DMS53 (cell line): ENCODE data around the gene MCM3.
A peak's percentile ranks its signal among the peaks of the same experiment; 100 is the strongest.

ENCODE experiments used
- DNase-seq: peaks from one replicate; lab custom pipeline; 2025; lab: John Stamatoyannopoulos, UW

MCM3 gene

DNA sequence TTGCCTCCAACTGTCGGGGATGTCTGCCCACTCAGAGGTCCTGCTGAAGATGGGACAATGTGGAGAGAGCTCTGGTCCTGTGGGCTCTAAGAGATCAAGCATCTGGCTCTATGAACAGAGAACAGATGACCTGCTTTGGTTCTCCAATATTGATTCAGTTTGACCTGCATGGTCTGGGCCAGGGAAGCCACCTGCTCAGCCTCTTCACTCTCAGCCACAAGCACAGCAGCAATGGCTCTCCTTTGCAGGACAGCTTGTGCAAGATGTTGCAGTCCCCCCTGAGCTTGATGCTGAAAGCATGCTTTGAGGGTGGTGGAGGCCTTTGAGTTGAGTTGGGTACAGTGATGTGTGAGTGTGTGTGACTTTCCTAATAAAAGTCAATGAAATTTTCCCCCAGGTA, 18.6 kb upstream of the MCM3 start:
- DNase-seq, result peak; percentile 33

DNA sequence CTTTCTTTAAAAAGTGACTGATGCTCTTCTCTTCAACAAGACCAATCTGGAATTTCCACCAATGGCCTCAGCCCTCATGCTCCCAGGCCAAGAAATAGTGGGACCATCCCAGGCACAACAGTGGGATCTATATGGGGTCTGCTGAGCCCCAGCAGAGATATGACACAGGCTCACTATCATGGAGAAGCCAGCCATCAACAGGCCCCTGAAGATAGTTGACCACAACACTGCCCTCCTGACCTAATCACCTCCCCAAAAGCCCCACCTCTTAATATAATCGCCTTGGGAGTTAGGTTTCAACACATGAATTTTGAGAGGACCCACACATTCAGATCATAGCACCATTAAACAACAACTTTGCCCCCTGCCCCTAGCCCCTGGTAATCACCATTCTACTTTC, 16.8 kb upstream of the MCM3 start:
- no peak for DNase-seq

DNA sequence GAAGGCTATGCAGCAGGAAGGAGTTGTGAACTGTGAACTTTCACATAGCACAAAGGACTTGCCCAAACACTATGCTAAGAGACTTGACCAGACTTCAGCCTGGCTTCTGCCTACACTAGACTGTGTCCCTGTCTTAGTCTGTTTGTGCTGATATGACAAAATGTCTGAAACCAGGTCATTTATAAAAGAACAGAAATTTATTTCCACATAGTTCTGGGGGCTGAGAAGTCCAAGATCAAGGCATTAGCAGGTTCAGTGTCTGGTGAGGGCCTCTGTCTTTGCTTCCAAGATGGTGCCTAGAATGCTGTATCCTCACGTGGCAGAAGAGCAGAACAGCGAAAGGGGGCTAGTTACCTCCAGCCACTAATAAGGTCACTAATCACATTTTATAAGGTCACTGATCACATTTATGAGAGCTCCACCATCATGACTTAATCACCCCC, 16.0 kb upstream of the MCM3 start:
- no peak for DNase-seq

DNA sequence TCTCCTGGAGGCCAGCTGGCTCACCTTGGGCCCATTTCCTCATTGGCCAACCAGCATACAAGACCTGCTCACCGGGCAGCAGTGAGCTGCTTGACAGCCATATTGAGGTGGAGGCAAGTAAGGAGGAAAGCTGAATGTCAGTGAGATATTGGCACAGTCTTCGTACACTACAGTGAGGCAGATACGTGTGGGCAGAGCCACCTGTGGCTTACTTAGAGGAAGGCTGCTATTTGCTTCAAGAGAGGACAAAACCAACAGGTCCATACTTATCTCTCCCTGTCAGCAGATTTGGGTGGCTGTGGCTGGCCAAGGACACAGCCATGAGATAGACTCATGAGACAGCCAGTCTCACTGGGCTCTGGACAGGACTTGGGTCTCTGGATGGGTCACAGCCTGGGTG, 15.1 kb upstream of the MCM3 start:
- no peak for DNase-seq

DNA sequence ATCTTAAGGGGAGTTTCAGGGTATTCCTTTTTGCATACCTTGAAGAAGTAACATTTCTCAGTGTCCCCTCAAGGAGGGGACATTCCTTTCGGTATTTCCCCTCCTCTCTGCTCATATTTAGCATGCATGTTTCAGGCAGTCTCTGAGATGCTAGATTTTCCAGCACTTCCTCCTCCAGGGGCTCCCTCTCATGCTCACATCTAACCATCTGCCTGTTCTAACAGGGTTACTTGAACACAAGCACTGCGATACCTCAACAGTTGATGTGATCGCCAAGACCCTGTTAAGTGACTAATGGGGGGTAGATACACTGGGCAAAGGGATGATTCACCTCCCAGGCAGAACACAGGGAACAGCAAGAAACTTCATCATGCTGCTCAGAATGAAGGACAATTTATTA, 12.9 kb upstream of the MCM3 start:
- DNase-seq, result no peak

DNA sequence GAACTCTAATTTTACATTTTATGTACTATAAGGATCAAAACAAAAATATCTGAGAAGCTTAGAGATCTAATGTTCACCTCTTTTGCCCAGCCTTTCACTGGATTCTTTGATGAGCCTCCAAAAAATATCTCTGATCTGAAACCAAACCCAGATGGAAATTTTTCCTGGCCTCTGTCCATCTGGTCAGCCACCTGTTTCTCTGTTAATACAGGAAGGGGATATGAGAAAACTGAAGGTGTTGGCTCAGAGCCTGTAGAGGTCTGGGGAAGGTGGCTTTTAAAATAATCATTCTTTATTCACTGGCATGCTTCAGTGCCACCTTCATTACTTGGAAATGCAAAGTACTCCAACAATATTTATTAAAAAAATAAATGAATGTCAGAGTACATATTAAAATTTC, 8.5 kb upstream of the MCM3 start:
- peak; percentile 34 for DNase-seq

DNA sequence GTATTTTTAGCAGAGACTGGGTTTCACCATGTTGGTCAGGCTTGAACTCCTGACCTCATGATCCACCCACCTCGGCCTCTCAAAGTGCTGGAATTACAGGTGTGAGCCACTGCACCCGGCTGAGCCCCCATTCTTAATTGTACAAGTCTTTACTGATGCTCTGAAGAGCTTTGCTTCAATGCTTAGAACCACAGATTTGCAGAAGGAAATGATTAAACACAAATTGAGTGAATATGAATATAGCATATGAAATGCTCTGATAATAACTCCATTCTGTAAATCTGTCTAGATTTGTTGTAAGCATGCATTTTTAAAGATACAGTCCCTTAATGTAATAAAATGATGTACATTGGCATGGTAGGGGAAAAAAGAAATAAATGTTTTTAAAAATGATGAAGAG, 4.3 kb upstream of the MCM3 start:
- DNase-seq, result no peak

DNA sequence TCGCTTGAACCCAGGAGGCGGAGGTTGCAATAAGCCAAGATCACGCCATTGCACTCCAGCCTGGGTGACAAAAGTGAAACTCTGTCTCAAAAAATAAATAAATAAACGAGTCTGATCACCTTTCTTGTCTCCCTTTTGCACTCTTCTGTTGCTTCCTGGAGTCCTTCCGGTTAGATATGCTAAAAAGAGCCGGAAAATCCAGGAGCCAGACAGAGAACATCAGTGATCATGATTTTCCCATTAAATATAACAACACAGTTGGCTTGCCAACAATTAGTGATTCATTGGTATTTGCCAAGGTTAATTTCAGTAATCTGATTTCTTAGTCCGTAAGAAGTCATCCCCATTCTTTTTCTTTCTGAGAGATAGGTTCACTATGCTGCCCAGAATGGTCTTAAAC, 3.7 kb upstream of the MCM3 start:
- no peak for DNase-seq

DNA sequence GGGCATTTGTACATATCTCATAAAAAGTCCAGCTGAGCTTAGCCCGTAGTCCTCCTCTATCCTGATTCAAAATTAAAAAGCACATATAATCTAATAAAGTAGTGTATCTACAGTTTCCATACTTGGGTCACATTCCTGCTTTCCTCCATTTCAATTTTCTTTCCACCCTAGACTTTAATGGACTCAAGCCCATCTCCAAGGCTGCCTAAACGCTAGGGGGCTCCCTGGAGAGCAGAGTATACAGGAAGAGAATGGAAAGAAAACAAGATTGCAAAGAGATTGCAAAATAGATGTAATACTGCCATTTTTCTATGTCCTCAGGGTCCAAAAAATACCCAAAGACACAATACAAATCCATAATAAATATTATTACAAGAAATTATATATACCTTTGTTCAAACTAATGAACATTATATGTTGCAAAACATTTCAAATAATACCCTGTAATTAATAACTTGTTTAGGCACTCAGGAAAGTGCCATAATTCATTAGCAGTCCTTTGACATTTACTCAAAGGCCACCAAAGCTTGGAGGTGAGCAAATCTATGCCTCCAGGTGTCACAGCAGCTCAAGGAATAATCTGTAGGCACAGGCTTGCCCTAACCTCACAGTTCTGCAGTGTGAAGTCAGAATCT, 2.4 kb upstream of the MCM3 start:
- peak; percentile 90 for DNase-seq

DNA sequence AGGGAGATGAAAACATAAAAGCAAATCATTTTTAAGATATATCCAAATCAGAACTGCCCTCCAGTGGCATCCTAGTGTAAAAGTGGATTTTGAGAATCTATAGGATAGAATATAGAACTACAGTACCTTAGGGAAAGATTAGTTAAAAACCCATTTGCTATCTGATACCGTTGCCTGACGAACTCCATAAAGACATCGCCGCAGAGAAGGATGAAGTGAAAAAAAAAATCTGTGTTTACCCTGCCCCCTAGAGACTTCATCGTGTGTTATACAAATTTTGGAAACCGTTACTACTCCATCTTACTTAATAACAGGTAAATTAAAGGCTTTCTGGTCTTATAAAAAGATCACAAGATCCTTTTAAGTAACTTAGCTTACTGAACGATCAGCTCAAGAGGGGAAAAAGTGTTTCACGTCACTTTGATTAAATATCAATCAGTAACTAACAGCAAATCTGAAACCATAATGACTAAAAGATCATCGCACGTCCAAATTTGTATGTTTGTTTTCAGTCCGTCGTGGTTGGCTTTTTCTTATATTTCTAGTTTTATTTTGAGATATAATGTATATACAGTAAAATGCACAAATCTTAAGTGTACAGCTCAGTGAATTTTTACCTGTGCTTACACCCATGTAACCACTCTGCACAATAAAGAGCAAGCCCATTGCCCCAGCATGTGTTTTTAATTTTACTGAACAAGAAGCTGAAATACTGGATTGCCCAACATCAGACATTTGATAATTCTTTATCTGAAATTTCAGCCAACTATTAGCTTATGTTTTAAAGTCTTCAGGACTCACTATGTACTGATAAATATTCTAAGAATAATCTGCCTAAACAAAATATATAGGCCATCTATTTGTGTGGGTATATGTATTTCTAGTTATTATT, 881 bp upstream of the MCM3 start:
- DNase-seq, result peak; percentile 39

DNA sequence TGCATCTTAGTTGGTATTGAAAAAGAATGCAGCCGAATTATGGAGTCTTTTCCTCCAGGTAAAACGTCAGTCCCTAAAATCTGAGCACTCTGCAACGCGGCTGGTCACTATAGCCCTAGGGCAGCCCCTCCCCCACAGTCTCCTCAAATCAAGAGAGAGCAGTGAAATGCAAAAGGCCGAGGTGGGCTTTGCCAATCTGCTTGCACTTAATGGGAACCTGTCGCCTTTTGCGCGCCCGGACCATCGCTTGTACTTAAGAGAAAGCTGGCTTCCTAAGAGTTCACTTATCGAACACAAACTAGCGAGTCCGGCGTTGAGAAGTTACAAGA, 447 bp downstream of the MCM3 start:
- peak; percentile 78 for DNase-seq

DNA sequence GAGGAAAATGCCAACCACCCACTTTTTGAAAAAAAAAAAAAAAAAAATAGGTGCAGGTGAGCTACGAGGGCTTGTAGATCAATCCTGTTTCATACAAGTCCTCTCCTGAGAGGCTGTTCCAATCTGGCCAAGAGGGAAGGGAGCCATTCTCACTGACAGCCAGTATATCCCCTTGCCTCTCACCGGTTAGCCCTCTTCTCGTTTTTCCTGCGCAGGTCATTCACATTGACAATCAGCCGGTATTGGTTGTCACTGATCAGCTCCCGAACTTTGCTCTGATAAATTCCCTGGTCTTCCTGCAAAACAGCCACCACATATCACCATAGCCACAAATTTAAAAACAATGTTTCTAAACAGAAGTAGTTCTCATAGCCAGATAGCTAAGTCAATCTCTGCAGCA, 1.4 kb downstream of the MCM3 start:
- DNase-seq, result no peak

DNA sequence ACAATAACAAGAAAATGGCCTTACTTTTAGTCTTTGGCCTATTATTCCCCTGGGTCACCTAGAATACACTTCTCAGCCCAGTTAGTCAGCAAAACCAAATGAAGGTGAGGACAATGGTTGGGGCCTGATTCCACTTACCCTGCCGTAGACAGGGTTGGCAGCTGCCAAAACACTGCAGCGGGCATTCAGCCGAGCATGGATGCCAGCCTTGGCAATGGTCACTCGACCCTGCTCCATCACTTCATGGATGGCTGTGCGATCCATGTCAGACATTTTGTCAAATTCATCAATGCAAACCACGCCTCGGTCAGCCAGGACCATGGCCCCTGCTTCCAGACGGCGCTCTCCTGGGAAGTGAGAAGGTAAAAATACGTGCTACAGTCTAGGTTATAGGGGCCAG, 8.4 kb downstream of the MCM3 start:
- DNase-seq, result no peak

DNA sequence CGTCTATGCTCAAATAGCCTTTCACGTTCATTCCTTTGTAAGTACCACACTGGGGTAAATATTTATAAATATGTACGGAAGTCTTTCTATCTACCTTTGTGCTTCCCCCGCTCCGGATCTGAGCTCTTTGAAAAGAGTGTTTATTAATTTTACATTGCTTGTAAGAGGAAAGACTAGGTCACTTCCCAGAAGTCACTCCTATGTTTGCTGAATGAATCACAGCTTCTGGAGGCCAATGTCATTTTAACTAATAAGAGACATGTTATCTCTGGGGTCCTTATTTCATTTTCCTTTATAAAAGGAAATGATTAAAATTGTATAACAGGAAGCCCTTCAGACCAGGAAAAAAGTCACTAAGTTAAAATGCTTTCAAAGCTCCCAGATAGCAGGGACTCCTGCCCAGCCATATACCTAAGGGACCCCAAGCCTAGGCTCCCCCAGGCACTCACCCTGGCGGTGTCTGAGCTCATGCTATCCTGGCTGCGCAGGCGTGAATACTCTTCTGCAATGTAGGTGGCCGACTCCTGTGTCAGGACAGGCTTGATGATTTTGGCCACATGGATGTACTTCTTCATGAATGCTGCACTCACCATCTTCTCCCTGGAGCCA, 12.6 kb downstream of the MCM3 start:
- DNase-seq, result peak; percentile 52

DNA sequence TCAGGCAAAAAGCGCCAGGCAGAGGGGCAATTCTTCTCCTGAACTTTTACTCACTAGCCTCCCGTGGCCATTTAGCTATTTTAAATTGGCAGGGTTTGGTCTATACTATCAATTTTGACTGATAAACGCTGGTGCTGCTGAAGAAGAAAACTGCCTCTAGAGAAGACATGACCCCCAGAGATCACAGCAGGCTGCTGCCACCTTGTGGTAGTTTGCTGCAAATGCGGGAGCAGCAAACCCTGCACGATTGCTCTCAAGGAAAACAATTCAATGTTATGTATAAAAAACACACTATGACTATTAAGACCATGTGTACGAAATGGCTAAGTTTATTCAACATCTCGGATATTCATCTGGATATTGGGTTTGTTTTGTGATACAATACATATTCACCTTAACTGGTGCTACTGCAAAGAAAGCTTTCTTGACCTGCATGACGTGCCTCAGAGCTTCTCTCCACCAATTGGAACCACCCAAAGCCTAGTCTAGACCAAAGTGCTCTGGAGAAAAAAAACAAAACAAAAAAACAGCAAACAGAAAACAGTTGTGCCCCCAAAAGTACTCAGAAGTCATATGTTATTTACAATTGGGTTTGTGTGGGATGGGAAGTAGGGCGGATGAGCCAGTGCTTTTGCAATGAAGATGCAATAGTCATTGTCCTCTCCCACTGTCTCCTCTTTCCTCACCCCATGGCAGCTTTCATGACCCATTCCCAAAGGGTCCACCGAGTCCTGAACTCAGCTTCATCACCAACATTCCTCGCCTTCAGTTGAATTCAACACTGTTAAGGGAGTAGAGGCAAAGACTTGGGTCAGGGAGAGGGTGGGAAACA, 20.6 kb downstream of the MCM3 start:
- peak; percentile 73 for DNase-seq

DNA sequence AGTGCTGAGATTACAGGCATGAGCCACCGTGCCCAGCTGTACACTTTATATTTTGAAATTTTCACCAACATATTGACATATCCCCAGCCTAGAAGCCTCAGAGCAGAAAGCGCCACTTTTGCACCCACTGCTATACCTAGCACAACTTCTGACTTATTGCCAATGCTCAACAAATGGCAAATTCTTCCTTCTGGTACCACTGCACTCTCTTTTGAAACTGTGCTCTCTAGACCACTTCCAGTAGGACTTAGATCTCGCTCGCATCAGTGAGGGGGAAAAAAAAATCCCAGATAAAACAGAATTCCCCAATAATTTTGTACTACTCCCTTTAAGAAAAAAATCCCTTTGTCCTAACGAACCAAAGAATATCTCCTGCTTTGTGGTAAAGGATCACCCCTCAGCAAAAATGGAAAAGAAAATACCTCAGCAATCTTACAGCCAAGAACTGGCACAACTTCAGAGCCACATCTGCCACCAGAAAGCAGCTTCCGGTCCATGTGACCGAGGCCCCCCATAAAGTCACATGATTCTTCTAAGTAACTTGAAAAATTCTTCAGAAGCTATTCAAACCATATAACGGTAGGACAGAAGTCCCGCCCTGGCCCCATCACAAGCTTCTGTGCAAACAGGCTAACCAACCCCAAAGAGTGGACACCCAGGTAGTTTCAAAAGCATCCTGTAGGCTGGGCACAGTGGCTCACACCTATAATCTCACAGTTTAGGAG, 21.8 kb downstream of the MCM3 start:
- no peak for DNase-seq

DNA sequence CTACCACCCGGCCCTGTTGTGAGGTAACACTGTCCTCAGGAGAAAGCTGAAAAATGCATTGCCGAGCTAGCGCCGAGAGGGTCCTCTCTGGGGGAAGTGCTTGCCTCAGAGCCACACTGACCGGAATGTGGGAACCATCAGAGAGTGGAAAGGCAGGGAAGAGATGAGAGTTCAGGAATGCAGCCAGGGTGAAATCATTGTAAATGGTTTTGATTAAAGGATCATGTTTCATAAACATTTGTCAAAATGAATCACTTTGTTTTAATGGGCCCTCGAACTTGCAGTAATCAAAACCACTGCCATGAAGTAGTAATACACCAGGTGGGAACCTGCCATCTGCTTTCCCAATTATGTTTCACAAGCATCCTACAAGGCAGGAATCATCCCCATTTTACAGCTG, 23.3 kb downstream of the MCM3 start:
- DNase-seq, result peak; percentile 18

DNA sequence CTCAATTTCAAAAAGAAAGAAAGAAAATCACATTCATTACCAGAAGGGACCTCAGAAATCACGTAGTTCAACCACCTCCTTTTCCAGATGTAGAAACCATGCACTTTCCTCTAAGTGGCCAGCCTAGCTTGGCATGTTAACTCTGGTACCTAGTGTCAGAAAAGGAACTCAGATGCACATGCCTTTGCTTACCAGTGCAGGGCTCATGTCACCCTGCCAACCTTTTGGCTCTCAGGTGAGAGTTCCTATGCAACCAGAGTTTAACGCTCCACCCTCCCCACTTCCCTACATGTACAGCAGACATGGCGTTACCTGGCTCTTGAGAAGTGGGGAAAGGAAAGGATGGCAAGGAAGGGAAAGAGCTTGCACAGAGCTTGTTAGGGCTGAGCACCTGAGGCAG, 23.9 kb downstream of the MCM3 start:
- DNase-seq, result no peak

DNA sequence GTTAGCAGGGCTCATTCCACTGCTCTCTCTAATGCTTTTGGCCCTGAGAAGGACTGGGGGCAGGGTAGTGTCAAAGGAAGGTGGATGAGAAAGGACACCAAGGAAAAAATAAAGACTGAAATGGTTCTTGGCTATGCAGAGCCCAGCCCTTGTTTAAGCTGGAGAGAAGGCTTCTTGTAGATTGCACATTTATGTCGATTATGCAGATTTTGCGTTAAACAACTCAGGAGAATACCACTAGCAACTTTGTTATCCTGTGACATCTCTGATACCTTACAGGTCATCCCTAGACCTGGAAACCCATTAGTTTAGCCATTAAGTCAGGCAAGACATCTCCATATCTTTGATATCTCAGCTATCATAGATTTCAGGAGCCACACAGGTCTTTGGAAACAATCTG, 29.1 kb downstream of the MCM3 start:
- no peak for DNase-seq

DNA sequence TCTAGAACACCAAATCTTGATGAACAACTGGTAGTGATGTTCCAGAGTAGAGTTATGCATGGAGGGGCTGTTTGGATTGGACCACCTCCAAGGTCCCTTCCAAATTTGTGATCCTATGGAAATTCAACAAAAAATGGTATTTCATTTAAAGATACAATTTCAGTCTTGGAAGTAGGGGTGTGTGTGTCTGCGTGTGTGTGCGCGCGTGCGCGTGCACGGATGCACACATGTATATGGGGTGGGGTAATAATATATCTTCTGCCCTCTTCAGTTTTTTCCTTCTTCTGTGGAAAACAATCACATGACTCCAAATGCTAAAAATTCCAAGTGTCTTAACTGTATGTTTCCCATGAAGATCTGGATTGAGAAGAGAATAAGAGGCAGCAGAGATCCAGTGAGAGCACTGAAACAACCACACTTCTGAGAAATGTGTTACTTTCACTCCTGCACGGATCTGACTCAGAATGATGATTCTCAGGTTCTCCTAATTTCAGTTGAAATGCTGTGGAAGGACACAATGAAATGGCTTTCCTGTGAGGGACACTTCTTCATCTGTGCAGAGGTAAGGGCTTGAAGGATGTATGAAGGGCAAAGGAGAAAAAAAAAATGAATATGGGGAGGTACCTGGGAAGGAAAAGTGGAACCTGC, 29.7 kb downstream of the MCM3 start:
- DNase-seq, result no peak

DNA sequence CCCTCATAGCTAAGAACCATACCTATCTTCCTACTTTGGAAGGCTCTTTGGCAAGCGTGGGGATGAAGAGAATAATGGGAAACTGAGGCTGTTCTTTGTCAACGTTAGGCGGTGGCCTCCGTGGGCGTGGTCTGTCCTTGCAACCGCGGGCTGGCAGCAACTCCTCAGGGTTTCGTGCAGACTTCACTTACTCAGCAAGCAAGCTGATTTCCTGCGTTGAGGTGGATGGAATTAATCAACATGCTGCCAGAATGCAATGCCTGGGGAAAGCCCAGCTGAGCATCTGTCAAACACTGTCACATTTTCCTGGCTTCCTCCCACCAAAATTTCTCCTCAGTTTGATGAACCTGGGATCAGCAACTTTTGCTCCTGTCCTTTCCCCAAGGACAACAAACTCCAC, 31.0 kb downstream of the MCM3 start:
- DNase-seq, result no peak
